GM19468 (cell line): ENCODE data around the gene USP15.
"Not testable (repeated sequence)": the region's sequence is repeated elsewhere in the genome, so short reads cannot be mapped to it uniquely, and the experiment has no call there.

ENCODE experiments used
- ATAC-seq: cut with Tn5 transposase; IDR thresholded peaks from one replicate; pipeline ENCODE4 v1.9.1; 2021; ENCODE audit warnings: mild to moderate bottlenecking, moderate library complexity, moderate number of reproducible peaks; ENCODE audit not compliant: unreplicated experiment; ENCODE audit errors: extremely low read depth

USP15 gene

GRCh38 chr12:62313727-62314380 is 53.6 kb downstream of the USP15 start:
- no peak for ATAC-seq

GRCh38 chr12:62317017-62317416 is 56.8 kb downstream of the USP15 start:
- ATAC-seq = no peak

GRCh38 chr12:62319058-62319457 is 58.9 kb downstream of the USP15 start:
- no peak for ATAC-seq

GRCh38 chr12:62320054-62320453 is 59.9 kb downstream of the USP15 start:
- ATAC-seq = no peak

GRCh38 chr12:62323386-62323785 is 63.2 kb downstream of the USP15 start:
- no peak for ATAC-seq

GRCh38 chr12:62328296-62328921 is 68.2 kb downstream of the USP15 start:
- no peak for ATAC-seq

- peak; percentile 55 for ATAC-seq
Measured at GRCh38 chr12:62331306-62331705, 71.1 kb downstream of the USP15 start.

GRCh38 chr12:62332598-62332997 is 72.4 kb downstream of the USP15 start:
- ATAC-seq = no peak

- no peak for ATAC-seq
Measured at GRCh38 chr12:62335057-62335456, 74.9 kb downstream of the USP15 start.

- no peak for ATAC-seq
Measured at GRCh38 chr12:62335796-62336195, 75.6 kb downstream of the USP15 start.

GRCh38 chr12:62337643-62338042 is 77.4 kb downstream of the USP15 start:
- not testable (repeated sequence) for ATAC-seq

GRCh38 chr12:62342614-62343303 is 82.6 kb downstream of the USP15 start:
- not testable (repeated sequence) for ATAC-seq

- not testable (repeated sequence) for ATAC-seq
Measured at GRCh38 chr12:62343304-62344120, 83.3 kb downstream of the USP15 start.

GRCh38 chr12:62344731-62345556 is 84.7 kb downstream of the USP15 start:
- not testable (repeated sequence) for ATAC-seq

GRCh38 chr12:62345667-62346066 is 85.5 kb downstream of the USP15 start:
- ATAC-seq = no peak

- no peak for ATAC-seq
Measured at GRCh38 chr12:62346817-62347216, 86.6 kb downstream of the USP15 start.

- no peak for ATAC-seq
Measured at GRCh38 chr12:62347922-62348650, 87.9 kb downstream of the USP15 start.

GRCh38 chr12:62350554-62350953 is 90.3 kb downstream of the USP15 start:
- ATAC-seq = no peak

GRCh38 chr12:62351326-62351725 is 91.1 kb downstream of the USP15 start:
- no peak for ATAC-seq
